GM08714 (cell line): ENCODE measurements around the gene ARID4B.
"Not testable (repeated sequence)": the region's sequence is repeated elsewhere in the genome, so short reads cannot be mapped to it uniquely, and the experiment has no call there.

Source experiments
- H3K4me3 ChIP-seq: fragments of 200-500 bp; sonication (Bioruptor generic); 2 replicates; pipeline ENCODE4 v1.5.1; 2014; ENCODE audit warnings: mild to moderate bottlenecking, low read length, inconsistent platforms
- ZNF274 ChIP-seq: IDR thresholded peaks from 2 replicates; pipeline ENCODE4 v1.6.1; 2012; ENCODE audit warnings: mild to moderate bottlenecking, low read depth, low read length

ARID4B gene, protein sequence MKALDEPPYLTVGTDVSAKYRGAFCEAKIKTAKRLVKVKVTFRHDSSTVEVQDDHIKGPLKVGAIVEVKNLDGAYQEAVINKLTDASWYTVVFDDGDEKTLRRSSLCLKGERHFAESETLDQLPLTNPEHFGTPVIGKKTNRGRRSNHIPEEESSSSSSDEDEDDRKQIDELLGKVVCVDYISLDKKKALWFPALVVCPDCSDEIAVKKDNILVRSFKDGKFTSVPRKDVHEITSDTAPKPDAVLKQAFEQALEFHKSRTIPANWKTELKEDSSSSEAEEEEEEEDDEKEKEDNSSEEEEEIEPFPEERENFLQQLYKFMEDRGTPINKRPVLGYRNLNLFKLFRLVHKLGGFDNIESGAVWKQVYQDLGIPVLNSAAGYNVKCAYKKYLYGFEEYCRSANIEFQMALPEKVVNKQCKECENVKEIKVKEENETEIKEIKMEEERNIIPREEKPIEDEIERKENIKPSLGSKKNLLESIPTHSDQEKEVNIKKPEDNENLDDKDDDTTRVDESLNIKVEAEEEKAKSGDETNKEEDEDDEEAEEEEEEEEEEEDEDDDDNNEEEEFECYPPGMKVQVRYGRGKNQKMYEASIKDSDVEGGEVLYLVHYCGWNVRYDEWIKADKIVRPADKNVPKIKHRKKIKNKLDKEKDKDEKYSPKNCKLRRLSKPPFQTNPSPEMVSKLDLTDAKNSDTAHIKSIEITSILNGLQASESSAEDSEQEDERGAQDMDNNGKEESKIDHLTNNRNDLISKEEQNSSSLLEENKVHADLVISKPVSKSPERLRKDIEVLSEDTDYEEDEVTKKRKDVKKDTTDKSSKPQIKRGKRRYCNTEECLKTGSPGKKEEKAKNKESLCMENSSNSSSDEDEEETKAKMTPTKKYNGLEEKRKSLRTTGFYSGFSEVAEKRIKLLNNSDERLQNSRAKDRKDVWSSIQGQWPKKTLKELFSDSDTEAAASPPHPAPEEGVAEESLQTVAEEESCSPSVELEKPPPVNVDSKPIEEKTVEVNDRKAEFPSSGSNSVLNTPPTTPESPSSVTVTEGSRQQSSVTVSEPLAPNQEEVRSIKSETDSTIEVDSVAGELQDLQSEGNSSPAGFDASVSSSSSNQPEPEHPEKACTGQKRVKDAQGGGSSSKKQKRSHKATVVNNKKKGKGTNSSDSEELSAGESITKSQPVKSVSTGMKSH (N-terminal part only)

DNA sequence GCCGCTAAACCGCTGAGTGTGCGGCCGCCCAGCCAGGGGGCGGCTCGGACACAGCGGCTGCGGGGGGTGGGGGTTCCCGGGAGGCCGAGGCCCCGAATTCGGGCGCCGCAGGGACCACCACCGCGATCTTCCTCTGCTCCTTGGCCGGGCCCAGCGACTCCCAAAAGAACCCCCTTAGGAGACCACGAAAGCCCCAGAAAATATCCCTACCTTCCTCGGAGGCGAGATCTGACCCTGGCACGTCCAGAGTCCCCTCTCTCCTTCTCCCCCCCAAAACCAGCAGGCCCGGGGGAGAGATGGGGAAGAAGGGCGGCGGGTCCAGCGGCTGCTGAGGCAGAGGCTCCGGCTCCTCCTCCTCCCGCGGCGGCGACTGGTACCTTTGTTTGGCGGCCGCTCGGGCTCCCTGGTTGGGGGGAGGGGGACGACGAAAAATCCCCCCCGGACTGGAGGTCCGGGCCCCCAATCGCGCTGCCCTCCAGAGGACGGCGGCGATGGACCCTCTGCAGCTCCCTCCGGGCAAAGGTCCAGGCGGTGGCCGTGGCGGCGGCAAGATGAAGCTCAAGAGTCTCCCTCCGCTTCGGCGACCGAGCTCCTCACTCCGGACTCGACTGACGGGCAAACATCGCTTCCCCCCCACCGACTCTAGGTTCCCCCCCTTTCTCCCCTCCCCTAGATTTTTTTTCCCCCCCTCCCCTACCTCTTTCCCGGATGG is at the start of gene ARID4B:
Gene ARID4B (minus strand): TSS at position 621 of the 712 bp plus-strand sequence. CDS start 1,260 bp downstream, outside the sequence.
- H3K4me3 ChIP-seq, result peak within 1 kb of the TSS; percentile 95
- TF ChIP-seq ZNF274, result no peak

DNA sequence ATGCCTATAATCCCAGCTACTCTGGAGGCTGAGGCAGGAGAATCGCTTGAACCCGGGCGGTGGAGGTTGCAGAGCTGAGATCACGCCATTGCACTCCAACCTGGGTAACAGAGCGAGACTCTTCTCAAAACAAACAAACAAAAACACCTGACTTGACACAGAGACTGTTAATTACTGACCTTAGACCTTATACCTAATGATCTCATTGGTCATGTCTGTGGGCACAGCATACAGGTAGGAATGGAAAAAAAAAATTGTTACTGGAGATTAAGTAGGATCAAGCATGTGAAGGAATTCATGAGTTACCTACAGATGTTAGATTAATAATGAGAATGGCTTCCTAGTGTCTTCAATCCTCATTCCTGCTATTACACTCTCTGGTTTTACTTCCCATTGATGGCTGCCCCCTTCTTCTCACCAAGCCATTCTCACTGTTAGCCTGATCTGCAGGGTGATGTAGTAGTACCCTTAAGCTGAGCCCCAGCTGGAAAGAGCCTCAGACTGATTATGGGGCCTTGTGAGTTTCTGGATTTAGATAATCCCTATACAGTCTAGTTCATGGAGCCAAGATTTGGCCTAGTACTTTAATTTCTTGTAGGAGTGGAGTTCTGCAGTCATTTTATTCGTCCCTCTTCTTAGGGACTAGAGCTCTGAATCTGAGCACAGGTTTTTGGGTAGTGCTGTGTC is 48.1 kb upstream of the ARID4B start:
- no peak overlapping the region for H3K4me3 ChIP-seq
- no peak for TF ChIP-seq ZNF274

DNA sequence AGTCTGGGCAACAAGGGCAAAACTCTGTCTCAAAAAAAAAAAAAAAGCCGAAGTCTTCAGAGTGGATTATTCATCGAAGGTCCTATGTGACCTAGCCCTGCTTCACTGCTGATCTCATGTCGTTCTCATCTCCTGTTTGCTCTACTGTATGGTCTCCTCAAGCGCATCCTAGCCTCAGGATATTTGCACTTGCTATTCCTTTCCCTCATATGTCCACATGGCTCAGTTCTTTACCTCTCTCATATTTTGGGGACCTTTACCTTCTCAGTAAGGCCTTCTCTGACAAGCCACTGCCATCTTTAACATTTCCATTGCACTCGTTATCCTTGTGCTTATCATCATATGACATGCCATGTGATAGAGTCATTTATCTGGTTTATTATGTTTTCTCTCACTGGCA is 41.8 kb upstream of the ARID4B start:
- no peak for TF ChIP-seq ZNF274
- H3K4me3 ChIP-seq, result no peak overlapping the region

DNA sequence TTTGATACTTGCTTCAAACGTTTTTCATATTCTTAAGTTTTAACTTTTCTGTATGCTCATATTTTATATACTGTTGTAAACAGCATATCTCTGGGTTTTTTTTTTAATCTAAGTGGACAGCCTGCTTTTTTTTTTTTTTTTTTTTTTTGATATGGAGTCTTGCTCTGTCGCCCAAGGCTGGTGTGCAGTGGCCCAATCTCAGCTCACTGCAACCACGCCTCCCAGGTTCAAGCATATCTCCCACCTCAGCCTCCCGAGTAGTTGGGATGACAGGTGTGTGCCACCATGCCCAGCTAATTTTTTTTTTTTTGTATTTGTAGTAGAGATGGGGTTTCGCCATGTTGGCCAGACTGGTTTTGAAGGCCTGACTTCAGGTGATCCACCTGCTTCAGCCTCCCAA is 40.4 kb upstream of the ARID4B start:
- TF ChIP-seq ZNF274, result no peak
- 0 out of 2 replicates have a peak overlapping the region, but pooled peaks have one; percentile 85 for H3K4me3 ChIP-seq

DNA sequence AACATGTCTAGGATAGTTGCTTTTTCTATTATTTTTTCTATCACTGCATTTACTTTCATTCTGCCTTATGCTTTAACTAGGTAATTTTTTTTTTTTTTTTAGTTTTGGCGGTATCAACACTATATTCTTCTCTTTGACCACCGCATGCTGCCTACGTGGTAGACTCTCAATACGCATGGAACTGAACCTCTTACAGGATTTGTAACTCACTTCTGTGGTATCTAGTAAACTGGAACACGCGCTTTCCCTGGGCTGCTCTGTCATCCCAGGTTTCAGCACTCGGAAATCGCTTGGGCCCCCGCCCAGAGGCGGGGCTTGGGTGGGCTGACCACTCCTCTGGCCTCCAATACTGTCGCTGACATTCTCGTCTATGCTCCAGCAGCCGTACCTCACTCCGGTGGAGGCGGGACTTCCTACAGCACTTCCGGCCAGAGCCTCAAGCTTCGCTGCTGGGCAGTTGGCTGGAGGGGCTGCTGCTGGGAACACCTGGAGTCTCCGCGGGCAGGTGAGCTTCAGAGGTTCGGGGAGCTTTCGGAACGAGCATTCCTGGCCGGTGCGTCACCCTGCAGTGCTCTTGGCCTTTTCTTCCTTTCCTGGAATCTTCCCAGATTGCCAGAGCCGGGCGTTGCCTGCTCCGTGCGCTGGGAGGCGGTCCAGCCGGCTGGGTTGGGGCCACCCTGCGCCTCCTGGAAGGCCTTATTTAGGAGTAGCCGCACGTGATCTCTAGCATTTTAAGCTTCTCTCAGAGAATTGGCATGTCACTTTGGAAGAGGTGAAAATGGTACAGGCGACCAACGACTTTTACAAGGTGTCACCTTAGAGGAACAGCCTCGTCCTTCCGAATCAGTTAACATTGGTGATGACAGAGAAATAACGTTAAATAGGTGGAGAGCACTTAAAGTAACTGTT is 39.3 kb upstream of the ARID4B start, which contains the start of gene TBCE:
Gene TBCE (plus strand): TSS at position 428 of the 909 bp plus-strand sequence. CDS start 12,623 bp downstream, outside the sequence.
- no peak for TF ChIP-seq ZNF274
- peak within 1 kb of the TSS; percentile 85 for H3K4me3 ChIP-seq

DNA sequence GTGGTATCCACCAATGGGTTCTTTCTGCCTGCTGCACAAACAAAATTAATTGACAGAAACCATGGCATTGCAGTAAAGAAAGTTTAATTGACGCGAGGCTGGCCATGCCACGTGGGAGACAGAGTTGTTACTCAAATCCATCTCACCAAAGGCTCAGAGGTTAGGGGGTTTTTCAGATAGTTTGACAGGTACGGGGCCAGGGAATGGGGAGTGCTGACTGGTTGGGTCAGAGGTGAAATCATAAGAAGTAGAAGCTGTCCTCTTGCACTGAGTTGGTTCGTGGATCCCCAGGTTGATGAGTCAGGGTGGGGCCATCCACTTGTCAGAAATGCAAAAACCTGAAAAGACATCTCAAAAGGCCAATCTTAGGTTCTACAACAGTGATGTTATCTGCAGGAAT is 38.3 kb upstream of the ARID4B start:
- no peak for TF ChIP-seq ZNF274
- H3K4me3 ChIP-seq, result no peak overlapping the region

DNA sequence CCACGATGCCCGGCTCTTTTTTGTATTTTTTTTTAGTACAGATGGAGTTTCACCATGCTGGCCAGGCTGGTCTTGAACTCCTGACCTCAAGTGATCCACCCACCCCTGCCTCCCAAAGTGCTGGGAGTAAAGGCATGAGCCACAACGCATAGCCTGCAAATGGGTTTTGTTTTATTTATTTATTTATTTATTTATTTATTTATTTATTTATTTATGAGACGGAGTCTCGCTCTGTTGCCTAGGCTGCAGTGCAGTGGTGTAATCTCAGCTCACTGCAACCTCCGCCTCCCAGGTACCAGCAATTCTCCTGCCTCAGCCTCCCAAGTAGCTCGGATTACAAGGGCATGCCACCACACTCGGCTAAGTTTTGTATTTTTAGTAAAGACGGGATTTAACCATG is 36.2 kb upstream of the ARID4B start:
- not testable (repeated sequence) for H3K4me3 ChIP-seq

DNA sequence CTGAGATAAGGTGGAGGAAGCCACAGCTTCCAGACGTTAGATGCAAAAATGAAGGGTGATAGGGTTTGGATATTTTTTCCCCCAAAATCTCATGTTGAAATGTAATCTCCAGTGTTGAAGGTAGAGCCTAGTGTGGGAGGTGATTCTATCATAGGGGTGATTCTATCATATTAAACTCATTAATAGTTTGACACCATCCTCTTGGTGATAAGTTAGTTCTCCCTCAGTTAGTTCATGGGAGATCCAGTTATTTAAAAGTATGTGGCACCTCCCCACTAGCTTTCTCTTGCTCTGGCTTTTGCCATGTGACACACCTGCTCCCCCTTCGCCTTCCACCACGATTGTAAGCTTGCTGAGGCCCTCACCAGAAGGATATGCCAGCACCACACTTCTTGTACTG is 30.9 kb upstream of the ARID4B start:
- H3K4me3 ChIP-seq, result no peak overlapping the region
- no peak for TF ChIP-seq ZNF274

DNA sequence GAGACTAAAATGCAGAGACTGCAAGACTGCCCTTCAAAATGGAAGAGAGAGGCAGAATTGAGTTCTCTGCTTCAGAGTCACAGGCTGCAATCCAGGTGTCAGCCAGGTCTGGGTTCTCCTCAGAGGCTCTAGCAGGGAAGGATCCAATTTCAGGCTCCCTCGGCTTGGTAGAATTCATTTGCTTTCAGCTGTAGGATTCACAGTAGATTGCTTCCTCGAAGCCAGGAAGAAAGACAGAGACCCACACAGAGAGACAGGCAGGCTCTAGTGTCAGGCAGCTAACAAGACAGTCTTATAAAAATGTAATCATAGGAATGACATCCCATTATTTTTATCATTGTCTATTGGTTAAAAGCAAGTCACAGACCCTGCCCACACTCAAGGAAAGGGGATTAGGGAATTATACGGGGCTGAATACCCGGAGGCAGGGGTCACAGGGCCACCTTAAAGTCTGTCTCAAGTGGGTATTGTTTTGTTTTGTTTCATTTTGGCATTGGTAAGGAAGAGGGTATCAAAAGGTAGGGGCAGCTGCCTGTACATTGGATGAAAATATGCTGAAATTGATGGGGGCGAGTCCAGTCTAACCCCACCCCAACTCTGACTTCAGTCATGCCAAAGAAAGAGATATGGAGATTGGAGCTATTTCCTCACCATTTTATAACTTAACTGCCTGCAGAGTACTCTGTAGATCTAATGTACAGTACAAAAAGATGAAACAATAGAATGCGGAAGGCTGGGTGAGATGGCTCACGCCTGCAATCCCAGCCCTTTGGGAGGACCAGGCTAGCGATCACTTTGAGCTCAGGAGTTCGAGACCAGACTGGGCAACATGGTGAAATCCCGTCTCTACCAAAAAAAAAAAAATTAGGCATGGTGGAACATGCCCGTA is 29.8 kb upstream of the ARID4B start:
- no peak for TF ChIP-seq ZNF274
- H3K4me3 ChIP-seq, result no peak overlapping the region

DNA sequence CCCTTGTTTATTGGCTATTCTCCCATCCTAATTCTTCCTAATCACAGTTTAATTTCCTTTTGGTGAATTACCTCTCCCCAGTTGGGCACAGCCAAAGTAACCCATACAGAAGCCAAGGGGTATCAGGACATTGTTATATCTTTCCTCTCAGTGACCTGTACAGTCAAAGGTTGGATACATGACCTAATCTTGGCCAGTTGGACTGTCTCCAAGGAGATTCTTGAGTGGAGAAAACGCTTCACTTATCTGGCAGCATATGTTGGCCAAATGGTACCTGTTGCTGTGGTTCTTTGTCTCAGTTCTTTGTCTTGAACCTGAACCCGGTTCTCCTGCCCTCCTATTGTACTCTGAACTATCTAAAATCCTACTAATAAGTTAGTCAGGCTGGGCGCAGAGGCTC is 23.9 kb upstream of the ARID4B start:
- H3K4me3 ChIP-seq, result no peak overlapping the region
- TF ChIP-seq ZNF274, result no peak

DNA sequence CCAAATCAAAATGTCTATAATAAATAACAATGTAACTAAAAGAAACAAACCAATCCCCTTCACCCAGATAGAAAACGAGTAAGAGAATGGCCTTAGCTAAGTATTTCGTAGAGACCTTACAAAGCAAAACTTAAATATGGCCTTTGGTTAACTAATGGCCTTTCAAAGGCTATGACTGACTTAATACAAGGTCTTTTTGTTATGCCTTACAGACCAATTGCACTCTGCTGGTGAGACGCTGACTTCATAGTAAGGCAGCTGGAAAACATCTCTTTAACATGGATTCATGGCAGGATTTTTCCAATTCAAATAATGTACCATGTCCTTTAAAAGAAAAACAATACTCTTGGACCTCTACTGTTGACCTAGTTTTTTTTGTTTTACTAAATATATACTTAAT is 23.5 kb upstream of the ARID4B start:
- TF ChIP-seq ZNF274, result no peak
- H3K4me3 ChIP-seq, result no peak overlapping the region
